GM12878 (cell line): ENCODE results near the gene FOXB1. TPM values are rescaled to one million over a fixed set of nuclear protein-coding genes. Genes with fewer than 3 reads are reported as not detected.

Experiments
- ATAC-seq: fragments of 200-7000 bp; cut with Tn5 transposase; 3 replicates; pipeline ENCODE4 v1.9.1; 2020; ENCODE audit warnings: mild to moderate bottlenecking, moderate library complexity
- BruUV-seq: library from RNA; stranded (reverse); fragments of 400-500 nt; replicated peaks from 2 replicates; lab custom pipeline; 2021; lab: Mats Ljungman, UMichigan
- CTCF ChIA-PET: fragments of 300-600 bp; sonication (Branson Sonifier 250); formaldehyde crosslinking; extraction: SDS; loops from one replicate; lab custom pipeline; 2021; ENCODE audit warnings: inconsistent platforms; lab: Yijun Ruan, JAX
- POLR2A ChIA-PET: fragments of 350-600 bp; formaldehyde crosslinking; extraction: SDS; loops from one replicate; lab custom pipeline; 2021; ENCODE audit warnings: inconsistent platforms; lab: Charles Lee
- RAD21 ChIA-PET: fragments of 300-600 bp; sonication (Branson Sonifier 250); formaldehyde crosslinking; loops from one replicate; lab custom pipeline; 2023; ENCODE audit warnings: antibody characterized with exemption; ENCODE audit not compliant: unreplicated experiment; lab: Charles Lee
- SMC1A ChIA-PET: fragments of 300-600 bp; sonication (Branson Sonifier 250); formaldehyde crosslinking; loops from one replicate; lab custom pipeline; 2023; ENCODE audit not compliant: unreplicated experiment, uncharacterized antibody; lab: Charles Lee
- DNase-seq: peaks from one replicate; pipeline ENCODE4 v3.0.0-alpha.2; 2011; ENCODE audit warnings: low read depth, low spot score
- FAIRE-seq: peaks from 3 replicates; lab custom pipeline; 2011; peaks lifted over from hg19 to GRCh38; lab: Jason Lieb, UNC
- H2AFZ ChIP-seq: 2 replicates; pipeline ENCODE4 v1.6.0; 2011; ENCODE audit warnings: low read depth, low read length, control low read depth; ENCODE audit not compliant: control insufficient read depth
- H3K27ac ChIP-seq: 2 replicates; pipeline ENCODE4 v1.5.1; 2011; ENCODE audit warnings: control low read depth; ENCODE audit not compliant: control insufficient read depth, insufficient read depth
- H3K27me3 ChIP-seq, 2 experiments: replicated peaks in 1 of 2; 2 replicates each; pipeline versions ENCODE4 v1.6.0 to v1.6.1; 2011; ENCODE audit warnings: low read length in 1 of 2; ENCODE audit not compliant: control insufficient read depth in 2 of 2, insufficient read depth in 2 of 2
- H3K36me3 ChIP-seq, 2 experiments: 2 replicates each; pipeline ENCODE4 v1.5.1; 2011; ENCODE audit warnings: low read length in 1 of 2; ENCODE audit not compliant: control insufficient read depth in 2 of 2, insufficient read depth in 2 of 2
- H3K4me1 ChIP-seq: 2 replicates; pipeline ENCODE4 v1.6.1; 2011; ENCODE audit warnings: mild to moderate bottlenecking, low read length, moderate library complexity, mixed read lengths; ENCODE audit not compliant: control insufficient read depth, insufficient read depth
- H3K4me2 ChIP-seq: 2 replicates; pipeline ENCODE4 v1.6.0; 2011; ENCODE audit warnings: control low read depth; ENCODE audit not compliant: control insufficient read depth, insufficient read depth
- H3K4me3 ChIP-seq: fragments of 200-600 bp; sonication (generic); 2 replicates; pipeline ENCODE4 v1.5.1; 2016
- H3K79me2 ChIP-seq: 2 replicates; pipeline ENCODE4 v1.6.0; 2011; ENCODE audit warnings: low read length; ENCODE audit not compliant: control insufficient read depth, insufficient read depth
- H3K9ac ChIP-seq: 2 replicates; pipeline ENCODE4 v1.8.0; 2011; ENCODE audit warnings: low read length, control low read depth, mixed read lengths; ENCODE audit not compliant: control insufficient read depth, insufficient read depth
- H3K9me3 ChIP-seq: replicated peaks from 3 replicates; pipeline ENCODE4 v1.5.1; 2011; ENCODE audit warnings: mild to moderate bottlenecking, low read length; ENCODE audit not compliant: control insufficient read depth, insufficient read depth
- H4K20me1 ChIP-seq: 2 replicates; pipeline ENCODE4 v1.6.0; 2011; ENCODE audit not compliant: control insufficient read depth, insufficient read depth
- CHD2 ChIP-seq: IDR thresholded peaks from 2 replicates; pipeline ENCODE4 v1.6.1; 2011; ENCODE audit warnings: low read depth, low read length, improper control_type of control experiment, borderline replicate concordance
- EED ChIP-seq: sonication (generic); IDR thresholded peaks from 2 replicates; pipeline ENCODE4 v1.6.1; 2016; ENCODE audit warnings: antibody characterized with exemption, low read depth
- EP300 ChIP-seq, 2 experiments: fragments of 150-350 bp in 1 of 2; IDR thresholded peaks; 2 replicates each; pipeline ENCODE4 v1.6.1; 2011 to 2012; ENCODE audit warnings: low read depth in 2 of 2, low read length in 2 of 2, borderline replicate concordance in 1 of 2, improper control_type of control experiment in 1 of 2, inconsistent platforms in 1 of 2; ENCODE audit not compliant: control insufficient read depth in 1 of 2
- ESRRA ChIP-seq: IDR thresholded peaks from 2 replicates; pipeline ENCODE4 v1.6.1; 2012; ENCODE audit warnings: mild to moderate bottlenecking, low read length, improper control_type of control experiment
- KLF5 ChIP-seq: fragments of 450-650 bp; IDR thresholded peaks from 2 replicates; pipeline ENCODE4 v1.6.1; 2014; ENCODE audit warnings: mild to moderate bottlenecking; ENCODE audit not compliant: partially characterized antibody
- NBN ChIP-seq: fragments of 450-650 bp; IDR thresholded peaks from 2 replicates; pipeline ENCODE4 v1.6.1; 2016
- NR2C1 ChIP-seq: fragments of 450-650 bp; IDR thresholded peaks from 2 replicates; pipeline ENCODE4 v1.6.1; 2017; ENCODE audit warnings: antibody characterized with exemption, mild to moderate bottlenecking, moderate library complexity
- POLR2A ChIP-seq: IDR thresholded peaks from 2 replicates; pipeline ENCODE4 v1.6.1; 2011; ENCODE audit warnings: low read depth, mild to moderate bottlenecking, low read length
- POU2F2 ChIP-seq: IDR thresholded peaks from 3 replicates; pipeline ENCODE4 v1.6.1; 2011; ENCODE audit warnings: low read depth, mild to moderate bottlenecking, low read length, borderline replicate concordance
- RFX5 ChIP-seq: IDR thresholded peaks from 2 replicates; pipeline ENCODE4 v1.6.1; 2011; ENCODE audit warnings: low read depth, low read length, improper control_type of control experiment
- SMC3 ChIP-seq: IDR thresholded peaks from 2 replicates; pipeline ENCODE4 v1.6.1; 2011; ENCODE audit warnings: low read length, improper control_type of control experiment, borderline replicate concordance
- TARDBP ChIP-seq: IDR thresholded peaks from 2 replicates; pipeline ENCODE4 v1.6.1; 2016; ENCODE audit warnings: borderline replicate concordance
- ZSCAN29 ChIP-seq: fragments of 450-650 bp; IDR thresholded peaks from 2 replicates; pipeline ENCODE4 v1.6.1; 2017; ENCODE audit warnings: mild to moderate bottlenecking, moderate library complexity
- WGBS: methylation state at CpG from one replicate; pipeline ENCODE4 v1.1.6; 2016; ENCODE audit warnings: low lambda C conversion rate; ENCODE audit not compliant: insufficient replicate concordance, insufficient coverage; ENCODE audit errors: missing lambda C conversion rate; 5-methylcytosine and 5-hydroxymethylcytosine counted together
- in situ Hi-C: fragments of 300-500 bp; cut with MboI; formaldehyde crosslinking; loops from 9 replicates; pipeline ENCODE4 v1.14.3; 2018; ENCODE audit warnings: mixed read lengths
- intact Hi-C: fragments of 100-400 bp; cut with micrococcal nuclease; formaldehyde crosslinking; loops from one replicate; pipeline ENCODE4 v1.14.2; 2022; ENCODE audit not compliant: unreplicated experiment
- polyA plus RNA-seq, 11 experiments: library from polyadenylated mRNA; depleted of rRNA in 4 of 11; unstranded in 6 of 11; stranded (reverse) in 5 of 11; fragments of >200 nt; fragmentation: Nextera tagmentation in 4 of 11; fragmentation: Illumina TruSeq in 1 of 11; extraction: Ambion mirVana in 4 of 11; extraction: Trizol in 1 of 11; gene quantifications; 1 replicate in 1 of 11; 2 replicates in 10 of 11; pipeline versions ENCODE4 v1.2.1 to v1.2.3, GENCODE V29; 2011 to 2016; ENCODE audit warnings: inconsistent platforms in 2 of 11, missing spikeins in 2 of 11, low read depth in 1 of 11
- total RNA-seq, 4 experiments: library from RNA; depleted of rRNA in 3 of 4; stranded (reverse); fragments of >200 nt in 3 of 4; fragmentation: Illumina TruSeq in 1 of 4; extraction: Trizol in 1 of 4; gene quantifications; 2 replicates each; pipeline versions ENCODE4 v1.2.1 to v1.2.3, GENCODE V29; 2013 to 2021
- TF ChIP-seq, protein P1 (sequence below): fragments of 450-650 bp; IDR thresholded peaks from 2 replicates; pipeline ENCODE4 v1.6.1; 2017; ENCODE audit warnings: antibody characterized with exemption, mild to moderate bottlenecking, moderate library complexity
- TF ChIP-seq, protein P2 (sequence below): IDR thresholded peaks from 2 replicates; pipeline ENCODE4 v1.6.1; 2012; ENCODE audit warnings: mild to moderate bottlenecking, low read depth, low read length

Gene FOXB1
- total and polyA plus RNA-seq, 10 of the 15 experiments (the other 5 are each of a cell fraction or from before 2014, with no cell fraction given) = not detected

DNA sequence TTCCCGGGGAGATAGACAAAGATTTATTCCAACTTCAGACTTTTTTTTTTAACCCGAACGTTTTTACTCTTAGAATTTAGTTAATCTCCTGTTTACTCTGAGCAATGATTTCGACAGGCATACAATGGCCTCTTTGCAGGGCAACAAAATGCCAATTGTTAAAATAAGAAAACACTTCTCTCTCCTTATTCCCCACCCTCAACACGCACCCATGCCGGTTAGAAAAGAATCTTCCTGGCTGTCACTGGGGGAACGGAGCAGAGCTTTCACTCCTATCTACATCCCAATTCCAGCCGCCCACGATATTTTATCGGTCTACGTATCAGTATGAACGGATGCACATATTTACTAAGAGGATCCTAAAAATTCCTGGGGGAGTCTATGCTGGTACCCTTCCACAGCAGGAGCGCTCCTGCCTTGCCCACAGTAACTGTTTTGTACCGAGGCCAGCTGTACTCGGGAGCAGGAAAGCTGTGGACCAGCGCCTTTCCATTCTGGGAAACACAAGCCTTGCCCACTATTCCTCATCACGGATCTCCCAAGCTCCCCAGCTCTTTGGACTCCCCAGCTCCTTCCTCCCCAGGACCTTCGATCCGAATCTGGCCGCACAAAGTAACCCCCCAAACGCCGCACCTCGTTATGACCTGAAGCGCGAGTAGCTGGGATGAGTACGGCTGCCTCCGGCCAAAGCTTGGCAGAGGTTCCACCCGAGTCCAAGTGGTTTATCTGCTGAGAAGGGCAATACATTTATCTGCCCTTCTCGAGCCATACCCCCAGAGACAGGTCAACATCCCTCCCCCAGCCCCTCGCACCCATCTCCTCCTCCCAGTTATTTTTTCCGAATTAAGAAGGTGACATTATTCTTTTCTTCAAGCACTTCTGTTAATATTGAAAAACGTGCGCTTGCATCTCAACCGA is 2.2 kb upstream of the FOXB1 start:
- intact Hi-C loops (no loop called here), in situ Hi-C loops (no loop called here)
- Histone ChIP-seq H3K4me1 (no peaks in the 10 kb centered on the region; the same call in 1 of the 2 replicates), H3K4me2 (no peak overlapping the region), H3K27me3 (peaks cover 24 to 53% of the 10 kb centered on the region in 2 experiments), H3K36me3 (no peaks in the 10 kb centered on the region), H3K27ac (no peak overlapping the region), H3K4me3 (no peak overlapping the region), H2AFZ (no peak overlapping the region), H3K79me2 (no peaks in the 10 kb centered on the region), H4K20me1 (no peaks in the 10 kb centered on the region), H3K9ac (no peak overlapping the region), H3K9me3 (peaks cover 8% of the 10 kb centered on the region; the same call in 2 of the 3 replicates)
- TF ChIP-seq, protein P1, sequence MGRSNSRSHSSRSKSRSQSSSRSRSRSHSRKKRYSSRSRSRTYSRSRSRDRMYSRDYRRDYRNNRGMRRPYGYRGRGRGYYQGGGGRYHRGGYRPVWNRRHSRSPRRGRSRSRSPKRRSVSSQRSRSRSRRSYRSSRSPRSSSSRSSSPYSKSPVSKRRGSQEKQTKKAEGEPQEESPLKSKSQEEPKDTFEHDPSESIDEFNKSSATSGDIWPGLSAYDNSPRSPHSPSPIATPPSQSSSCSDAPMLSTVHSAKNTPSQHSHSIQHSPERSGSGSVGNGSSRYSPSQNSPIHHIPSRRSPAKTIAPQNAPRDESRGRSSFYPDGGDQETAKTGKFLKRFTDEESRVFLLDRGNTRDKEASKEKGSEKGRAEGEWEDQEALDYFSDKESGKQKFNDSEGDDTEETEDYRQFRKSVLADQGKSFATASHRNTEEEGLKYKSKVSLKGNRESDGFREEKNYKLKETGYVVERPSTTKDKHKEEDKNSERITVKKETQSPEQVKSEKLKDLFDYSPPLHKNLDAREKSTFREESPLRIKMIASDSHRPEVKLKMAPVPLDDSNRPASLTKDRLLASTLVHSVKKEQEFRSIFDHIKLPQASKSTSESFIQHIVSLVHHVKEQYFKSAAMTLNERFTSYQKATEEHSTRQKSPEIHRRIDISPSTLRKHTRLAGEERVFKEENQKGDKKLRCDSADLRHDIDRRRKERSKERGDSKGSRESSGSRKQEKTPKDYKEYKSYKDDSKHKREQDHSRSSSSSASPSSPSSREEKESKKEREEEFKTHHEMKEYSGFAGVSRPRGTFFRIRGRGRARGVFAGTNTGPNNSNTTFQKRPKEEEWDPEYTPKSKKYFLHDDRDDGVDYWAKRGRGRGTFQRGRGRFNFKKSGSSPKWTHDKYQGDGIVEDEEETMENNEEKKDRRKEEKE = no peak
- no peak for TF ChIP-seq CHD2
- no peak for TF ChIP-seq TARDBP
- TF ChIP-seq EP300 (IDR thresholded peaks at IDR 0.05; ENCODE audit: borderline replicate concordance in 1 of 2, control insufficient read depth in 1 of 2, low read depth in 2 of 2, low read length in 2 of 2) = no peak
- no peak for TF ChIP-seq SMC3
- no peak for TF ChIP-seq EED
- TF ChIP-seq NBN = no peak
- TF ChIP-seq ZSCAN29 = no peak
- no peak for TF ChIP-seq NR2C1
- TF ChIP-seq POU2F2 = no peak
- no peak for TF ChIP-seq POLR2A
- no peak for TF ChIP-seq RFX5
- TF ChIP-seq, protein P2, sequence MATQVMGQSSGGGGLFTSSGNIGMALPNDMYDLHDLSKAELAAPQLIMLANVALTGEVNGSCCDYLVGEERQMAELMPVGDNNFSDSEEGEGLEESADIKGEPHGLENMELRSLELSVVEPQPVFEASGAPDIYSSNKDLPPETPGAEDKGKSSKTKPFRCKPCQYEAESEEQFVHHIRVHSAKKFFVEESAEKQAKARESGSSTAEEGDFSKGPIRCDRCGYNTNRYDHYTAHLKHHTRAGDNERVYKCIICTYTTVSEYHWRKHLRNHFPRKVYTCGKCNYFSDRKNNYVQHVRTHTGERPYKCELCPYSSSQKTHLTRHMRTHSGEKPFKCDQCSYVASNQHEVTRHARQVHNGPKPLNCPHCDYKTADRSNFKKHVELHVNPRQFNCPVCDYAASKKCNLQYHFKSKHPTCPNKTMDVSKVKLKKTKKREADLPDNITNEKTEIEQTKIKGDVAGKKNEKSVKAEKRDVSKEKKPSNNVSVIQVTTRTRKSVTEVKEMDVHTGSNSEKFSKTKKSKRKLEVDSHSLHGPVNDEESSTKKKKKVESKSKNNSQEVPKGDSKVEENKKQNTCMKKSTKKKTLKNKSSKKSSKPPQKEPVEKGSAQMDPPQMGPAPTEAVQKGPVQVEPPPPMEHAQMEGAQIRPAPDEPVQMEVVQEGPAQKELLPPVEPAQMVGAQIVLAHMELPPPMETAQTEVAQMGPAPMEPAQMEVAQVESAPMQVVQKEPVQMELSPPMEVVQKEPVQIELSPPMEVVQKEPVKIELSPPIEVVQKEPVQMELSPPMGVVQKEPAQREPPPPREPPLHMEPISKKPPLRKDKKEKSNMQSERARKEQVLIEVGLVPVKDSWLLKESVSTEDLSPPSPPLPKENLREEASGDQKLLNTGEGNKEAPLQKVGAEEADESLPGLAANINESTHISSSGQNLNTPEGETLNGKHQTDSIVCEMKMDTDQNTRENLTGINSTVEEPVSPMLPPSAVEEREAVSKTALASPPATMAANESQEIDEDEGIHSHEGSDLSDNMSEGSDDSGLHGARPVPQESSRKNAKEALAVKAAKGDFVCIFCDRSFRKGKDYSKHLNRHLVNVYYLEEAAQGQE = no peak
- no peak for TF ChIP-seq ESRRA
- no peak for TF ChIP-seq KLF5
- ChIA-PET RAD21 (no interaction called here), SMC1A (no interaction called here), POLR2A (no interaction called here), CTCF (no interaction called here)
- BruUV-seq = no TSS peak
- 39% methylated on average over 34 of the region's 34 CpGs for WGBS
- DNase-seq (no peak), FAIRE-seq (no peak), ATAC-seq (no peak)
